ENCODE measurements around the gene VPS26A.

DNA sequence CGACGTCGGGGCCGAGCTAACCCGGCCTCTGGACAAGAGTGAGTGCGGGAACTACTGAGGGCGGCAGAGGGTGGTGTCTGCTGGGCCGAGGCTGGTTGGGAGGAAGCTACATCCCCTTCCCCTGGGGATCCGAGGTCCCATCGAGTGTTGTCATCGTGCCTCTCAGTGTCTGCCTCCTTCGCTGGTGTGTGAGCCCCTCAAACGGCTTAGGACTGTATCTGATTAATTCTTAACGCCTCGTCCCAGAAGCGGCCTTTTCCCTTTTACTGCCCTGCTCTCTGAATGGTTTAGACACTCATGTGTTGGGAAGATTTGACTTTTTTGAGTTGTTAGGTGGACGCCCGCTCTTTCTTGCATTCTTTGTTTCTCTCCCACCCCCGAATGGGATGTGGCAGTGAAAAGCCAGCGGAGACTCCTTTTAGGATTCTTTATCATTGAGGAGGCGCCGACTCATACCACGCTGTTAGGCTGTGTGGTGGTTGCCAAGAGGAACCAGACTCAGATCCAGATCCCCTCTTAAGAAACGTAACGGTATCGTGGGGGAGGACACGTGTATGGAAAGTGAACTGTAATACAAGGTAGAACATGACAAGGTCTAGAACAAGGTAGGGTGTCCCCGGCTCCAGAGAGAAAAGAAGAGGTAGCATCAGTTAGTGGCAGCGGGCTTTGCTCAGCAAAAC is 56.7 kb downstream of the VPS26A start:
- TF ChIP-seq, protein P1, sequence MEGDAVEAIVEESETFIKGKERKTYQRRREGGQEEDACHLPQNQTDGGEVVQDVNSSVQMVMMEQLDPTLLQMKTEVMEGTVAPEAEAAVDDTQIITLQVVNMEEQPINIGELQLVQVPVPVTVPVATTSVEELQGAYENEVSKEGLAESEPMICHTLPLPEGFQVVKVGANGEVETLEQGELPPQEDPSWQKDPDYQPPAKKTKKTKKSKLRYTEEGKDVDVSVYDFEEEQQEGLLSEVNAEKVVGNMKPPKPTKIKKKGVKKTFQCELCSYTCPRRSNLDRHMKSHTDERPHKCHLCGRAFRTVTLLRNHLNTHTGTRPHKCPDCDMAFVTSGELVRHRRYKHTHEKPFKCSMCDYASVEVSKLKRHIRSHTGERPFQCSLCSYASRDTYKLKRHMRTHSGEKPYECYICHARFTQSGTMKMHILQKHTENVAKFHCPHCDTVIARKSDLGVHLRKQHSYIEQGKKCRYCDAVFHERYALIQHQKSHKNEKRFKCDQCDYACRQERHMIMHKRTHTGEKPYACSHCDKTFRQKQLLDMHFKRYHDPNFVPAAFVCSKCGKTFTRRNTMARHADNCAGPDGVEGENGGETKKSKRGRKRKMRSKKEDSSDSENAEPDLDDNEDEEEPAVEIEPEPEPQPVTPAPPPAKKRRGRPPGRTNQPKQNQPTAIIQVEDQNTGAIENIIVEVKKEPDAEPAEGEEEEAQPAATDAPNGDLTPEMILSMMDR (conservative IDR thresholded peaks at IDR 0.05 in 1 of 2, IDR thresholded peaks at IDR 0.05 in 1 of 2; ENCODE audit: extremely low read depth in 1 of 2, insufficient read depth in 1 of 2, low read depth in 1 of 2, low read length in 2 of 2): no peak
- TF ChIP-seq EZH2 (IDR thresholded peaks at IDR 0.05; ENCODE audit: borderline replicate concordance, low read length): no peak
